Measurements from ENCODE around the gene ARID5B. TPM values are rescaled to one million over a fixed set of nuclear protein-coding genes. Genes with fewer than 3 reads are reported as not detected.
"Not testable (repeated sequence)": the region's sequence is repeated elsewhere in the genome, so short reads cannot be mapped to it uniquely, and the experiment has no call there.

Gene ARID5B
- total RNA-seq, 1 experiment from 2014 or later: 1.4 TPM

DNA sequence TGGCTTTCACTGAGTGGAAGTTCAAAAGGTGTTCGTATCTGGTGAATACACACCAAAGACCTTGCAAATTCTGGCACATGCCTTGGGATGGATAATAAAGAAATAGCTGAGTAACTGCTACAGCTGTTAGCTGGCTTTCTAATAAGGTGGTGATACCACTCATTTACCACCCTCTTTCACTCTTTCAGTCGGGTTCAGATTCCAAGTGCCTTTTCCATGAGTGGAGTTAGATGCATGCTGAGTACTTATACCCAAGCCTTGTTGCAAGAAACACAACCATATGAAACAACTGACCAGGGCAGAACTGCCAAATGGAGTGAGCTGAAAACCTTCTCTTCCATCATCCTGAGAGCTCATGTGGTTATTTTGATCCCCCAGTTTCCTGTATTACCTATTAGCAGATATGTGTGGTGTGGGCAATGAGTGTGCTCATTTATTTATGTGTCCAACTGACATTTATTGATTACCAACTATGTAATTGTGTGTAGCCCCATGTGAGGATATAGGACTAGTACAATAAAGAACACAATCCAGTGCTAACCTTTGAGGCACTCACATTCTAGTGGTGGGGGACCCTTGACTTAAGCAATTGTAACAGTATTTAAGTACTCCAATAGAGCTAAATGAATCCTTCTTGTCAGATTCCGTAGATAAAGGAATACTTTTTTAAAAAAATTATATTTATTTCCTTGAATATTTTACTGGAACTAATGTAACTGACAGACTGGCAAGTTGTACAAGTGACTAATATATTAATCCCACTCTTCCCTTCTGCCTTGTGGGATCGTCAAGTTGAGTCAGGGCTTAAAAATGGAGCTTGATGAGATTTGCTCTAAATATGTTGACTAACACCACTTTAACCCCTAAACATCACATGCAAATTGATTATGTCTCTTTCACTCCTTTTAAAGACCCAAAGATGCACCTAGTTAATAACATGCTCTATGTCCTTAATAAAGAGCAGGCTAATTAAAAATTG lies 124.7 kb downstream of the ARID5B start:
- no peak for DNase-seq (ENCODE audit: extremely low read depth, low read depth)

DNA sequence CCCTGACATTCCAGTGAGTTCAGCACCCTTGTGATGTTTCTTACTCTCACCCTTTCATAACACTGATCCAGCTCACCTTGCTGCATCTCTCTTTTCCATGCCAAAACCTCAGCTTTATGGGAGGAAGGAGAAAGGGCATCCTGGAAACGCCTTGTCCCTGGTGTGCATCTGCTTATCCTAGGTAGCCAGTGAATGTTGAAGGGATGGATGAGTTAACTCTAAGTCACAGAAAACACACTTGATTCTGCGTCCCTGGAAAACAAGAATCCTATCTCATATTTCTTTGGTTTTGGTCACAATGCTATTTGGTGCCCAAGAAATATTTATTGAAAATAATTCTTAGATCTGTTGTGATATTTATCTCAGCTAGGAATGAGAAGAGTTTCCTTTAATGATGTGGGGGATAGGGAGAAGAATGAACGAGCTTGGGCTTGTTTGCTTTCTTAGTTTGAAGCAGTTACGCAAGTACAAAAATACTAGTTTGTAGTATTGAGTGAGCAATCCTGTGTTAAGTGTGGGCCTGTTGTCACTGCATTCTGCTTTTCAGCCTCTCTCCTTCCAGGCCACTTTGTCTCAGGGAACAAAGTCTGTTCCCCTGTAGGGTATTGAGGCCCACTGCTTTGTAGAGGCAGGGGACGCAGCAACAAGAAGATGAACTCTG lies 126.5 kb downstream of the ARID5B start:
- DNase-seq (ENCODE audit: extremely low read depth, low read depth): no peak

DNA sequence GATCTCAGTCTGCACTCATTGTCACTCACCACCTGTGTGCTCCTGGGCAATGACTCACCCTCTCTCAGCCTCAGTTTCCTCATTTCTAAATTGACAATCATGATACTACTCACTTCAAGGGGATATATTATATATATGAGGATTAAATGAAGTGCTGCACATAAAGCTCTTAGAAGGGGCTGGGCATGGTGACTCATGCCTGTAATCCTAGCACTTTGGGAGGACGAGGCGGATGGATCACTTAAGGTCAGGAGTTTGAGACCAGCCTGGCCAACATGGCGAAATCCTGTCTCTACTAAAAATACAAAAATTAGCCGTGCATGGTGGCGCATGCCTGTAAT lies 127.0 kb downstream of the ARID5B start:
- not testable (repeated sequence) for DNase-seq (ENCODE audit: extremely low read depth, low read depth)

DNA sequence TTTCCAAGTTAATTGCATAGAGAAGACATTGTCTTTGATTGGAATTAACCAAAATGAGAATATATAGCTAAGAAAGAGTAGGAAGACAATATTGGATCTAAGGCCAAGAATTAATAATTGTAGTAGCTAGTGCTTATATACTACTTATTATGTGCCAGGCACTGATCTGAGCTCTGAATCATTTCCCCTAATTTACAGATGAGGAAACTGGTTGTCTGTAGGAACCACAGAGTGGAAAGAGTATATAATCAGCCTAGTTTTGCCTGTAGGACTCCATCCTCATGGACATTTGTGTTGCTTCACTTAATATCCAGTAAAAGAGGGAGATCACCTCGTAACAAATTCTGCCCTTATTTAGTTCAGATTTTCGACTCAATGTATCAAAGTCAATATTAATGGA lies 127.9 kb downstream of the ARID5B start:
- DNase-seq (ENCODE audit: extremely low read depth, low read depth): no peak

DNA sequence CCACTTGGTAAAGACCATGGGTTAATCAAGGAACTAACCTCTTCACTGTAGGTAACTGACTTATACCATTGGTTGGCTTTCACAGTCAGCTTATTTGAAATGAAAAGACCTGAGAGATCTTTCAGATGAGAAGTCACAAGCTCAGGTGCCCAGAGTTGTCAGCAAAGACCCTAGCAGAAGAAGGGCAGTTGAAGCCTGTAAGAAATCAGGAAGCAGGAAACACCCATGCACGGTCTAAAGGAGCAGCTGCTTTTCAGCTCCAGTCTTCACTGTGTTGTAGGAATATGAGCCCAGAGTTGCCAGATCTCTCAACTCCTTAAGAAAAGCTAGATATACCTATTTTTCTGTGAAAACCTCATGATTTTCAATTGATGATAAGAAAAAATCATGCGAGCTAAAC lies 130.0 kb downstream of the ARID5B start:
- no peak for DNase-seq (ENCODE audit: extremely low read depth, low read depth)

DNA sequence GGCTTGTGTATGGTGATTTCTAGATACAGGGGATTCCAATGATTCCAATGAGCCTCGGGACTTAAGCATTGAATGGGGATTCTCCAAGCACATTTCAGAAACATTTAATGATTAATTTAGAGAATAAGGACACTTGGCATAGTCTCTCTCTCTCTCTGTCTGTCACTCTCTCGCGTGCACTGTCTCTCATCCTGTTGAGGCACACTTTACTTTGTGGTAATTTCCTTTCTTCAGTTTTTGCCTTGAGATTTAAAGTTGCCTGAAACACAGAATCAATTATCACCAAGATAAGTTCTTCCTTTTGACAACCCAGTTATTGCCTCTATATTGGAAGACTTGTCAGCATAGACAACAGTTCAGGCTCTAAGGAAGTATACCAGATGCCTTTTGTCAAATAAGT lies 131.6 kb downstream of the ARID5B start:
- no peak for DNase-seq (ENCODE audit: extremely low read depth, low read depth)

DNA sequence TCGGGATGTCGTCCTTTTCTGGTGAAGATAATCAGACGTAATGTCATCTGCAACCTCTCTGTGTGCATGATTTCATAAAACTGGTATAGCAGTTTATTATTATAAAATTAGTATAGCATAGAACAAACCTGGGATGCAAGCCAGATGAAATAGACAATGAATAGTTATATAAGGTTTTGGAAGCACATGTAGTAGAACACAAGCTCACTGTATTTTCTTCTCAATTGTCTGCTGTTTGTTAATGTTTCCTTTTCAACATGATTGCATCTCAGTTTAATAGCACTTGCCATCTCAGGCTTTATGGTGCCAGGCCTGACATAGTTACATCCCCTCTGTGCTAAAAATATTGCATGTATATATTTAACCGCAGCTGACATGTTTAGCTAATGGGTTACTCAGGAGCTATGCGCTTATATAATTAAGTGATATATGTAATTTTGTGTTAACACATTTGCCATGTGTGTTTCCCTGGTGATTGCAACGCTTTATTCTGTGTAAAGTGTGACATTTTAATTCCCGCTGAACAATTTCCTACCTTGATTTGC lies 132.7 kb downstream of the ARID5B start:
- no peak for DNase-seq (ENCODE audit: extremely low read depth, low read depth)

DNA sequence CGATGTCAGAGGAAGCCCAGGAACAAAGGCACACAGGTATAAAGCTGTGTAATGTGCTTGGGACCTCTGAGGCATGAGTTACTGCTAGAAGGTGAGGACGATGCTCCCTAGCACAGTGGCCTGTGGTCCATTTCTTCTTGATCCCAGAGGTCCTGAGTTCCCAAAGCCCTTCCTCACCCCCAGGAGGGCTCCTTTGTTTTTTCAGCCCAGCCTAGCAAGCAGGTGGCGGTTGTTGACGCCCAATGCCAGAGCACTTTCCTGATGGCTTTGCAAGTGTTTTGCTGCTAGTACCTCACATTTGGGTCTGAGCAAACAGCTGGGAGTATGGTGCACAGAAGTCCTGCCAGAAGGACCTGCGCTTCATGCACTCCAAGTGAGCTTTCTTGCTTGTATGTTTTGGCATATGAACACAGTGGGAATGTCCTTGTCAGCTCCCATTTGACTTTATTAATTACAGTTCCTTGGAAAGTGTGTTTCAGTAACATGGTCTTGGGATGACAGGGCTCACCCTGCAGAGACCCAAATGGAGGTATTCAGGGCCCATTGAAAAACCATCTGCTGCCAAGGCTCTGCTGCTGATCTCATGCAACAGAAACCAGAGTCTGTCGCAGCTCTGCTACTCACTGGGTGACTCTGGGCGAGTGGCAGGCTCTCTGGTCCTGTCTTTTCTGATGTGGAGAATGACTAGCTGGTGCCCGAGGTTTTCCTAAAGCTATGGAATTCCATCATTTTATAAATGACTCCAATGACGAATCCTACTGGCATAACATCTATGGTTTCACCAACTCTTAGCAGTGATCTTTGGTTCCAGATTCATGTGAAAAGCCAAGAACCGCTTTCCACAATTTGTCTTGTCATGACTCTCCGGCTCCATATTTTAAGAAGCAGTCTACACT lies 134.9 kb downstream of the ARID5B start:
- DNase-seq (ENCODE audit: extremely low read depth, low read depth): no peak

DNA sequence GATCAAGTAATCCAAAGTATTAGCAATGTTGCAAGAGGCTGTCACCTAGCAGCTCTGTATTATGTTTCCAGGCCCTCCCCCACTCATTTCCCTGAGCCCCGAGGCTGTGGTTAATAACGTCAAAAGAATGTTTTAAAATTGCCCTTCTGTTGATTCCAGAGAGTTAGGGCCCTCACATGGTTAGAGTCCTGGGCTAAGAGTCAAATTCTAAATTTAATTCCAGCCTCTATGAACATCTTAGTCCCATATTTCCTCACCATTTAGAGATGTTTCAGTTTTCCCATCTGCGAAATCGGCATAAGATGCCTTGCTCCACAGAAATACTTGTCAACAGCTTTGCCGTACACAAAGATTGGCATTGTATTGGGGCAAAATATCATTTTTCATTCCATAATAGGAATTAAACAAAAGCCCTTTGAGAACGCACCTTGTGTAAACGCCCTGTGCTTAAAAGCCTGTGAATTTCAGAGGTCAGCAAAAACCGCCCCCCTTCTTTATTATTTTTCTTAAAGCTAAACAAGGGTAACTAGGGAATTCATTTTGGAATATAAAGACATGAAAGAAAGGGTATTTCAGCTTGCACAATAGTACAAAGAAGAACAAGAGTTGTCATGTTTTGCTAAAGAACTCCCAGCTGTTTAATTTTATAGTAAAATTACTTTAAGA lies 135.8 kb downstream of the ARID5B start:
- DNase-seq (ENCODE audit: extremely low read depth, low read depth): no peak

DNA sequence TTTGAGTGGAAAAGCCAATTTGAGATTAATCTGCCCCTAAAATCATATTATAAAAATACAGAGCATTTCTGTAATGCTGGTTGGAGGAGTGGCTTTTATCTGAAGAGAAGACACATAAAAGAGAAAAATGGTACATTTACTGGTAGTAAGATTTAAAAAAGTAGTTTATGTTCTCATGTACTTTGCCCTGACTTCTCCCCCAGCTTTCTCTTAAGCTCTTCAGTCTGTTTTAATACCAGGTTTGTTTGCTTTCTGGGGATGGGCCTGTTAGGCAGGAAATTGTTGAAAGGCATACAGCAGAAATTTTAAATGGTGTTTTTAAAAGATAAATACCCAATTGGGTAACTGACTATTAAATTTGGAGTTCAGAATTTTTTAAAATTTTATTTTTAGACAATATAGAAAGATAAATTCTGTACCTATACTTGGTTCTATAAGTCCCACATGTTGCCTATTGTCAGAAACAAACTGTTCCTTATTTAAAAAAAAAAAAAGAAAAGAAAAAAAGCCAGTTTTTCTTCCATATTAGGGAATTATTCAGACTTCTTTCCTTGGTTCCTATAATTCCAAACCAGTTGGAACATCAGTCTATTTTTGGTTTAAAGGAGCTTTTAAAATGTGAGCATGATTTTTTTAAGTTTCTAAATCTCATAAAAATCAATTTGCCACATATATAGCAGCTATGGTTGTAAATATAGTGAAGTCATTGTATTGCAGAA lies 136.6 kb downstream of the ARID5B start:
- DNase-seq (ENCODE audit: extremely low read depth, low read depth): no peak

DNA sequence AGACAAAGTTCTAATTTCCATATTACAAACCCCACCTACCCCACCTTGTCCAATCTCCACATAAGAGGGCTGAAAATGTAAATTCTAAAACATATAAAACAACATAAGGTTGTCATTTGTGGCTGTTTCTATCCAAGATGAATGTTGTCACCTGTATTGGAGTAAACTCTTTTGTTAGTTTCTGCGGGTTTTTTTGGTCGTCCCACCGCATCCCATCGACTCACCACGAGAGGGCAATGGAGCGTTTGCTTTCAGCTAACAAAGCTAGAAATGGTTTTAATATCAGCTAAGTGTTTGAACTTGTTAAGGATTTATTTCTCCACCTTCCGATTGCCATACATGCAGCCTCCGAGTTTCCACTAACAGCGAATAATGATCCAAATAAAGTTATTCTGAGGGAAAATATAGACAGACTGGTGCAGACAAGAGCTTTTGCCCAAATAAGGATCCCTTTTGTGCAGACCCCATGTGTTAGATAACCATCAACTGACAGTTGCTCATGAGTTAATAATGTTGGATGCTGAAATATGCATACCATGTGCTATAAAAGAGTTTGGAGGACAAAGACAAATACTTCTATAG lies 137.2 kb downstream of the ARID5B start:
- peak; percentile 67 for DNase-seq (ENCODE audit: extremely low read depth, low read depth)

DNA sequence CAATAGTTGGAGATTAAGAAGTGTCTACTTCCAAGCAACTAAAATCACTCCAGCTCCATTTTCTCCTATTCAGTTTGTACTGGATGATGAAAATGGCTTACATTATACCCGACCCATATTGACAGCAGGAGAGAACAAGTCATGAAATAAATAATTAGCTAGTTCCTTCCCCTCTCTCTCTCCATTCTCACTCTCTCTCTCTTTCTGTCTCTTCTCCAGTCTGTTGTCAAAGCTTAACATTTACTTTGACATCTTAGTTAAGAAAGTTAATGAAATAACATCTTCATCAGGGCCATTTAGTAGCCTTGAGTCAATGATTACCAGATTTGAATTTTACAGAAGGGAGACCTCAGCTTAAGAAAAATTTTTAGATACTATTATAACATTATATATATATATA lies 138.5 kb downstream of the ARID5B start:
- no peak for DNase-seq (ENCODE audit: extremely low read depth, low read depth)

DNA sequence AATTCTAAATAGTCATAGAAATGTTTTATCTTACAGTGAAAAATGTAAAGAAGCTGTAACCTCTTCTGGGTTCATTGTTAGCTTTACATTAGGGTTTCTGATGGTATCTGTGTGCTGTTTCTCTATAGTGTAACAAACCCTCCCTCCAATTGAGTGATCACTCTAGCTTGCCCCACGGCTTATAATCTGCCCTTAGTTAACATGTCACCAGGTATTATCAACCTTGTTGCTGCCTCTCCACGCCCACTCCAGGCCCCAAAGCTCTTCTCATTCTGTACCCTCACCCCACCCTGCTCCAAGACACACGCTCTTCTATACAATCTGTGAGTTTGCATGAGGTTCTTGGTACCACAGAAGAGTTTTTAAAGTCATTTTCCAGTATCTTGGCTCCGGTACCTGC lies 139.4 kb downstream of the ARID5B start:
- DNase-seq (ENCODE audit: extremely low read depth, low read depth): no peak

DNA sequence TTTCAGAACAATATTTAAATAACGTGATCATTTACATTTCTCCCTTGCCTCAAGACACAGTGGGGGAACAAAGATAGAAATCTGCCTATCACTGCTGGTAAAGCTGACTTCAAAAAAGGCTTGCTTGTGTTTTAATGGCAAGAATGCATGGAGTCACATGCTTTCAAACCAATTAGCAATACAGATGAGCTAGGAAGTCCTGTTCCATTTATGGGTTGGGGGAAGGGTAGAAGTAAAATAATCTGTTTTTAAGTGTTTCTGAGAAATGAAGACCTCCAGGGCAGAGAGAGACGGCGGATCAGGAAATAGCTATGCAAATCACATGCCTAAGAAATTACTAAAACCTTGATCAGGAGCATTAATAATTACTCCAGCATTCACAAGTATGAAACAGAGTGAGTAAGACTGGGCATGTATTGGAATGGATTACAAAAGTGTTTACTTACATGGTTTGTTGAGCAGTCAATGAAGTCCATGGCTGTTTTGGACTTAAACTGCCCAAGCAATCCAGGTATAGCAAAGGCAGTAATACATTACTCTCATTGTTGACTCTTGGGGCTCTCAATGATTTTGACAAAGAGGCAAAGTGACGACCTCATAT lies 142.0 kb downstream of the ARID5B start:
- DNase-seq (ENCODE audit: extremely low read depth, low read depth): no peak

DNA sequence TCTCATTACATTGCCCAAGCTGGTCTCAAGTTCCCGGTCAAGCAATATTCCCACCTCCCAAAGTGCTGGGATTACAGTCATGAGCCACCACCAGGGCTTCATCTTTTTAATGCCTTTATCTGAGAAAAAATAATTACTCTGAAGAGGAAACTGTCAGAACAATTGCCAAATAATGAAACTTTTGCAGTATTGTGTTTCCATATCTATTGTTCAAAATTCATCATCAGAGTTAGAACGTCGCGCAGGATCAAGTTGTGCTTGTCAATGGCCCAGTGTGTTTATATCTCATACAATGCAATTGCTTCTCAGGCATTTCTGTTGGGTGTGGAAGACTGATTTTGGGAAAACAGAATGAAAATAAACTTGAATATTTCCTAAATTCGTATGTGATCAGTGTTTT lies 143.1 kb downstream of the ARID5B start:
- DNase-seq (ENCODE audit: extremely low read depth, low read depth): no peak

DNA sequence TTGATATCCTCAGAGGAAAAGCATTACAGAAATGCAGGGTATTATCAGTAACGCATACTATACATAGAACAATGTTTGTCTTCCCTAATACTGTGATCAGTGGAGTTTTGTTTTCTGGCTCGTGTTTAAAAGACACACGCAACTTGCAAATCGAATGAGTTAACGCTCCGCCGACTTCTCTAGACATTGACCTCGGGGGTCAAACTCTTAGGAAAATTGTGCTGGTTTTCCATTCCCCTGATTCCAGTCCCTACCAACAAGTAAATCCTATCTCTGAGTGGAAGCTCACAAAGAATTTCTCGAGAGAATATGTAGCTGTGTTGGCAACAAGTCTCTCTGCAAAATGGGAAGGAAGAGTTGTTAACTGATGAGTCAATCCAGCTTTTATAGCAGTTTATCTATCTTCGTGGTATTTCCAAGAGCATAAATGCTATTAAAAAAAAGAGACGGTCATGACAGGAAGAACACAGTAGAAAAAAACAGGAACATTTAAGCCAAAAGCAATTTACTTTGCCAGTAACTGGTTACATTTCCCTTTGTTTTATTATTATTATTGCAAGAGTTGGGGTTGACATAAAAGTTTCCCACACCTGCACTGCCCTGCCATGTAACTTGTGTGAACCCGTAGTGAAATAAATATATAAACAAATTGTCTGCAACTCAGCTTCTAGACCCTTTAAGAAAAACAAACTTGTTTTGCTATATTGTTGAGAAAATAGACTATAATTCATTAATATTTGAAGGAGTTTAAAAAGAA lies 144.4 kb downstream of the ARID5B start:
- DNase-seq (ENCODE audit: extremely low read depth, low read depth): no peak

DNA sequence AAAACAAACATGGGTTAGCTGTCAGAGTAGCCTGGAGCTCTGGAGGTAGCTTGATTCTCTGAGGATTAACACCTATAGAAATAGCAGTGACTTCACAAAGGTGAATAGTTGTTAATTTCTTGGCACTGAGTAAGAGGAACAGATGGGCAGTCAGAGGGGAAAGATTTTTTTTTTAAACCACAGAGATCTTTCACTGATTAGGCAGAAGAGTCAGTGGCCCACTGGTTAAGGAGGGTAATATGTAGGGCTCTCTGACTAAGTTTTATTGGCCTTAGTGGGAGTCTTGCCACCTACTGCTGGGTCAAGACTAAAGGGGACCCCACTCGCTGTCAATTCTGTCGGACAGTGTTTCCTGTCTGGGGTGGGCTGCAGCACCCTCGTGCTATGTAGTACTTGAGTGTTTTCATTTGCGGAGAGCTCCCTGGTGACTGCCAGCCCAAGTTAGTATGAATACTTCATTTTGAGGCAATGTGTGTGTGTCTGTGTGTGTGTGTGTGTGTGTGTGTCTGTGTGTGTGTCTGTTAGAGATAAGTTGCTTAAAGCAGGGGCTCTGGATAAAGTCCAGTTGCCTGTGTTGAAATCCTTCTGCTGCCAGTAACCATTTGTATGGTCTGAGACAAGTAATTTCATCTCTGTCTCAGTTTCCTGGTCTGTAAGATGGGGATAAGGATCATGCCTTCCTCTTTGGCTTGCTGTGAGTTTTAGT lies 145.2 kb downstream of the ARID5B start:
- DNase-seq (ENCODE audit: extremely low read depth, low read depth): no peak

Data from NCI-H460 (cell line).